WI38 (cell line): ENCODE results near the gene CCDC192.
"Not testable (repeated sequence)": the region's sequence is repeated elsewhere in the genome, so short reads cannot be mapped to it uniquely, and the experiment has no call there.

Source experiments
- H3K4me3 ChIP-seq: 2 replicates; pipeline ENCODE4 v1.5.1; 2011; ENCODE audit warnings: low read depth, mild to moderate bottlenecking, control low read depth, low read length
- CTCF ChIP-seq: IDR thresholded peaks from 2 replicates; pipeline ENCODE4 v1.5.1; 2012; ENCODE audit warnings: low read depth, mild to moderate bottlenecking, control low read depth, low read length

The CCDC192 gene

GRCh38 chr5:127770272-127770671 is 67.1 kb downstream of the CCDC192 start:
- no peak overlapping the region for H3K4me3 ChIP-seq
- no peak for TF ChIP-seq CTCF

- no peak overlapping the region for H3K4me3 ChIP-seq
- TF ChIP-seq CTCF, result no peak
These were observed 69.3 kb downstream of the CCDC192 start for GRCh38 chr5:127772531-127772930.

GRCh38 chr5:127774221-127774620 is 71.0 kb downstream of the CCDC192 start:
- no peak for TF ChIP-seq CTCF
- H3K4me3 ChIP-seq, result no peak overlapping the region

- no peak for TF ChIP-seq CTCF
- H3K4me3 ChIP-seq, result no peak overlapping the region
These were observed 73.3 kb downstream of the CCDC192 start for GRCh38 chr5:127776477-127776876.

GRCh38 chr5:127777957-127778356 is 74.8 kb downstream of the CCDC192 start:
- no peak overlapping the region for H3K4me3 ChIP-seq
- no peak for TF ChIP-seq CTCF

GRCh38 chr5:127782450-127782849 is 79.3 kb downstream of the CCDC192 start:
- H3K4me3 ChIP-seq, result not testable (repeated sequence)

GRCh38 chr5:127785098-127785927 is 82.1 kb downstream of the CCDC192 start:
- TF ChIP-seq CTCF, result no peak
- no peak overlapping the region for H3K4me3 ChIP-seq

GRCh38 chr5:127791439-127791838 is 88.2 kb downstream of the CCDC192 start:
- H3K4me3 ChIP-seq, result no peak overlapping the region
- no peak for TF ChIP-seq CTCF

- H3K4me3 ChIP-seq, result not testable (repeated sequence)
These were observed 88.7 kb downstream of the CCDC192 start for GRCh38 chr5:127791908-127792307.
